Vagina (tissue), 2 donors: ENCODE measurements around the gene SMARCC1. TPM values are rescaled to one million over a fixed set of nuclear protein-coding genes. Genes with fewer than 3 reads are reported as not detected.

ENCODE experiments used
- DNase-seq, 2 donors: peaks; one replicate each; pipeline ENCODE4 v3.0.0-alpha.2; 2017; ENCODE audit errors: extremely low spot score in 2 of 2
- H3K27ac ChIP-seq: fragments of 200-600 bp; sonication (generic); one replicate; pipeline ENCODE4 v1.5.1; 2019
- H3K27me3 ChIP-seq: fragments of 200-600 bp; sonication (generic); one replicate; pipeline ENCODE4 v1.5.1; 2019
- H3K36me3 ChIP-seq, 2 donors: fragments of 200-600 bp; sonication (generic); one replicate each; pipeline ENCODE4 v1.5.1; 2017 to 2019
- H3K4me1 ChIP-seq: fragments of 200-600 bp; sonication (generic); one replicate; pipeline ENCODE4 v1.5.1; 2019
- H3K4me3 ChIP-seq, 2 donors: fragments of 200-600 bp; sonication (generic); 1 replicate in 1 of 2; 2 replicates in 1 of 2; pipeline ENCODE4 v1.5.1; 2016 to 2019
- H3K9me3 ChIP-seq: fragments of 200-600 bp; sonication (generic); one replicate; pipeline ENCODE4 v1.5.1; 2019
- POLR2A ChIP-seq, 2 donors: fragments of 450-650 bp; IDR thresholded peaks; one replicate each; pipeline ENCODE4 v1.6.1; 2017; ENCODE audit warnings: antibody characterized with exemption in 2 of 2, mild to moderate bottlenecking in 2 of 2, moderate library complexity in 2 of 2
- POLR2AphosphoS5 ChIP-seq, 2 donors: sonication (generic); formaldehyde crosslinking; IDR thresholded peaks; one replicate each; pipeline ENCODE4 v1.9.0; 2017; ENCODE audit warnings: antibody characterized with exemption in 2 of 2, mild to moderate bottlenecking in 2 of 2, low read depth in 1 of 2; ENCODE audit not compliant: insufficient read depth in 1 of 2
- intact Hi-C: fragments of 100-400 bp; cut with DNase I; formaldehyde crosslinking; loops from one replicate; pipeline ENCODE4 v1.15.1; 2023
- total RNA-seq: library from RNA; depleted of rRNA; stranded (reverse); fragments of >200 nt; gene quantifications from one replicate; pipeline ENCODE4 v1.2.3, GENCODE V29; 2016
- TF ChIP-seq, protein P1 (sequence below), 3 experiments: fragments of 450-650 bp in 2 of 3; fragments of 200-600 bp in 1 of 3; sonication (generic) in 1 of 3; IDR thresholded peaks; one replicate each; pipeline ENCODE4 v1.5.1; 2017 to 2019; ENCODE audit warnings: antibody characterized with exemption in 3 of 3, mild to moderate bottlenecking in 2 of 3, moderate library complexity in 2 of 3

The SMARCC1 gene
- total RNA-seq, 1 donor from 2014 or later = 39.0 TPM

DNA sequence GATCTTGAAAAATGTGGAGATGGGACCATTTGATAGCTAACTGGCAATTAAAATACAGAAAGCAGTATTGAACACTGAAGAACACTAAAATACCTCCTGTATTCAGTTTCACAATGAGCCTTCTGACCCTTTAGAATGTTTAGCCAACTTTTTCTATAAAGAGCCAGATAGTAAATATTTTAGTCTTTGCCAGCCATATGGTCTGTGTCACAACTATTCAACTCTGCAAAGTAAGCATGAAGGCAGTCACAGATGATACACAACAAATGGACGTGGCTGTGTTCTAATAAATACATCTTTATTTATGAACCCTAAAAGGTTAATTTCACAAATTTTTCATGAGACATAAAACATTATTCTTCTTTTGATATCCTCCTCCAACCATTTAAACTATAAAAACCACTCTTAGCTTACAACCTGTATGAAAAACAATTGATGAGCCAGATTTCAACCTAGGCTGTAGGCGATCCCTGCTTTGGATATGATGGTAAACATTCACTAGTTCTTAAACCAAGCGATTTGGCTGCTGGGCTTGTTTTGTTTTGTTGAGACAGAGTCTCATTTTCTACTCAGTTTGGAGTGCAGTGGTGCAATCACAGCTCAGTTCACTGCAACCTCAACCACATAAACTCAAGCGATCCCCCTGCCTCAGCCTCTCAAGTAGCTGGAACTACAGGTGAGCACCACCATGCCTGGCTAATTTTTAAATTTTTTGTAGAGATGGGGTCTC lies 189.5 kb downstream of the SMARCC1 start:
- no peak overlapping the region for H3K27ac ChIP-seq
- no peaks in the 10 kb centered on the region for H3K9me3 ChIP-seq
- peaks cover 0 to 31% of the 10 kb centered on the region in 2 donors for H3K36me3 ChIP-seq
- H3K4me1 ChIP-seq = no peaks in the 10 kb centered on the region
- no peak overlapping the region for H3K4me3 ChIP-seq
- H3K27me3 ChIP-seq = no peaks in the 10 kb centered on the region
- TF ChIP-seq, protein P1, sequence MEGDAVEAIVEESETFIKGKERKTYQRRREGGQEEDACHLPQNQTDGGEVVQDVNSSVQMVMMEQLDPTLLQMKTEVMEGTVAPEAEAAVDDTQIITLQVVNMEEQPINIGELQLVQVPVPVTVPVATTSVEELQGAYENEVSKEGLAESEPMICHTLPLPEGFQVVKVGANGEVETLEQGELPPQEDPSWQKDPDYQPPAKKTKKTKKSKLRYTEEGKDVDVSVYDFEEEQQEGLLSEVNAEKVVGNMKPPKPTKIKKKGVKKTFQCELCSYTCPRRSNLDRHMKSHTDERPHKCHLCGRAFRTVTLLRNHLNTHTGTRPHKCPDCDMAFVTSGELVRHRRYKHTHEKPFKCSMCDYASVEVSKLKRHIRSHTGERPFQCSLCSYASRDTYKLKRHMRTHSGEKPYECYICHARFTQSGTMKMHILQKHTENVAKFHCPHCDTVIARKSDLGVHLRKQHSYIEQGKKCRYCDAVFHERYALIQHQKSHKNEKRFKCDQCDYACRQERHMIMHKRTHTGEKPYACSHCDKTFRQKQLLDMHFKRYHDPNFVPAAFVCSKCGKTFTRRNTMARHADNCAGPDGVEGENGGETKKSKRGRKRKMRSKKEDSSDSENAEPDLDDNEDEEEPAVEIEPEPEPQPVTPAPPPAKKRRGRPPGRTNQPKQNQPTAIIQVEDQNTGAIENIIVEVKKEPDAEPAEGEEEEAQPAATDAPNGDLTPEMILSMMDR (IDR thresholded peaks at IDR 0.05) = no peak
- TF ChIP-seq POLR2AphosphoS5 (IDR thresholded peaks at IDR 0.05; ENCODE audit: insufficient read depth in 1 of 2, low read depth in 1 of 2) = no peak
- no peak for DNase-seq
- intact Hi-C loops = no loop called here

DNA sequence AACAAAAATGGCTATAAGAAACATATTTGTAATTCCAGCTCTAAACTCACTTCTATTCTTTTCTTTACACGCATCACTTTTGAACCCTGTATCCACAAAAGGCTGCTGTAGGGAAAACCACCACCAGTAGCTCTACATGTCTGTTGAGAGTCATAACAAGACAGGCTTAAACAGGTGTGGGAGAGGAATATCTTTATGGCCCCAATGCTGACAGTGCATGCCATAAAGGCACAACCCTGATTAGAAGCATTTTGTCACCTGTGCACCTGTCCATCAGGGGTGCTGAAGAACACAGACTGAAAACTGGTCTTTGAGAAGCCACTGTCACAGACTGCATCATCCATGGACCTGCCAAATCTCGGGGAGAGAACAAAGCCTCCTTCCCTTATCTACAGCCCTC lies 191.5 kb downstream of the SMARCC1 start:
- DNase-seq = no peak
- H3K27ac ChIP-seq = no peak overlapping the region
- H3K4me1 ChIP-seq = no peaks in the 10 kb centered on the region
- no peak overlapping the region for H3K4me3 ChIP-seq
- H3K36me3 ChIP-seq = peaks cover 0 to 32% of the 10 kb centered on the region in 2 donors
- H3K27me3 ChIP-seq = no peaks in the 10 kb centered on the region
- intact Hi-C loops = no loop called here
- no peaks in the 10 kb centered on the region for H3K9me3 ChIP-seq
- TF ChIP-seq, protein P1 (IDR thresholded peaks at IDR 0.05) = no peak
- no peak for TF ChIP-seq POLR2A (IDR thresholded peaks at IDR 0.05)
- no peak for TF ChIP-seq POLR2AphosphoS5 (IDR thresholded peaks at IDR 0.05; ENCODE audit: insufficient read depth in 1 of 2, low read depth in 1 of 2)

DNA sequence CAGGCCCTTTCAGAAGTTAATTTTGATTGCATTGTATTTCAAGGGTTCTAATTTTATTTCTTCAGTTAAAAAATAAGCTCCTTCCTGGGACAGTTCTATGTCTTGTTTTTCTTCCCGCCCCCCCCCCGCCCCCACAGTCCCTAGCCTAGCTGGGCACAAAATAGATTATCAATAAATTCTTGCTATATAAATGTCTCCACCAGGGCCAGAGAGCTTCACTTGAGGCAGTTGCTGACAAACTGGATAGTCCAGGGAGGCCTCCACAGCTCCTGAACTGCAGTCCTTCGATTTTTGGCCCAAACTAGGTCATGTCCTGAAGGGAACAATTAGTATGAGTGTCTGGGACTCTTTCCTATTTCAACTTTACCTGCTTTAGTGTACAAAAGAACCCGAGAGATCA lies 193.1 kb downstream of the SMARCC1 start:
- Histone ChIP-seq H3K27ac (no peak overlapping the region), H3K4me3 (no peak overlapping the region), H3K27me3 (no peaks in the 10 kb centered on the region), H3K36me3 (peaks cover 0 to 32% of the 10 kb centered on the region in 2 donors), H3K4me1 (no peaks in the 10 kb centered on the region), H3K9me3 (no peaks in the 10 kb centered on the region)
- TF ChIP-seq POLR2AphosphoS5 (IDR thresholded peaks at IDR 0.05; ENCODE audit: insufficient read depth in 1 of 2, low read depth in 1 of 2) (no peak), POLR2A (IDR thresholded peaks at IDR 0.05) (no peak)
- TF ChIP-seq, protein P1 (IDR thresholded peaks at IDR 0.05) = no peak
- no peak for DNase-seq
- intact Hi-C loops = no loop called here

DNA sequence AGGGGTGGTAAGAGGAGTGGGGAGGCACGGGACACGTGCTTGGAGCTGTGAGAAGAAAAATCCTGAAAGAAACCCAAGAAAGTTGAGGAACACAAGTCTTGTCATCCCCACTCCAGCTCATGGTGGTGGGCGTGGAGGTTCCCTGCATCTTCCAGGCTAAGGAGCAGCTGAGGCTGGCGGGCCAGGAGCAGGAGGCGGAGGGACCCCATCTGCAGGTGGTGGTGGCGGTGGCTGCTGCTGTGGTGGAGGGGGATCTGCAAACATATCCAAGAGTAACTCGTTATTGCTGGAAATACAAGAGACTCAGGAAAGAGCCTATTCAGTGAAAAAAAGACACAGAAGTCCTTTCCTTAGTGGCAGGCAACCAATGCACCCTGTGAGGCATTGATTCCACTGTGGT lies 193.6 kb downstream of the SMARCC1 start:
- intact Hi-C loops = no loop called here
- TF ChIP-seq POLR2AphosphoS5 (IDR thresholded peaks at IDR 0.05; ENCODE audit: insufficient read depth in 1 of 2, low read depth in 1 of 2) = no peak
- no peak for TF ChIP-seq POLR2A (IDR thresholded peaks at IDR 0.05)
- TF ChIP-seq, protein P1 (IDR thresholded peaks at IDR 0.05) = no peak
- no peaks in the 10 kb centered on the region for H3K27me3 ChIP-seq

DNA sequence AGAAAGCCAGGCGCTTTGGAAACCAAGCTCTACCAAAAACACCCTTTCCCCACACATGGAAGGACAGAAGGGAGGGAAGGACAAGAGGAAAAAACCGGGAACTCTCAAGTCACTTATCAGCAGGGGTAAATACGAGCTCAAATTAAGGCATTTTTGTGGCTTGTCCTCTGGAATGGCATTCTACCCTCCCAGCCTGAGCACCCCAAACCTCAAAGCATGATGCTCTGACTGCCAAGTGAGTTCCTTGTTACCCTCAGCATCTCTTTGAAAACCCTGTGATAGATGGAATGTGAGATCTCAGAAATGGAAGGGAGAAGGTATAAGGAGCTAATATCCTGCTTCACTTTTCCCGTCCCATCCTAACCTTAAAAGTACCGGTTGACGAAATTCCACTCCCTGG lies 194.9 kb downstream of the SMARCC1 start:
- H3K36me3 ChIP-seq = peaks cover 0 to 32% of the 10 kb centered on the region in 2 donors

More for the DNA sequence above, 193.6 kb downstream of the SMARCC1 start:
- H3K9me3 ChIP-seq = no peaks in the 10 kb centered on the region
- H3K4me1 ChIP-seq = no peaks in the 10 kb centered on the region
- peaks cover 0 to 32% of the 10 kb centered on the region in 2 donors for H3K36me3 ChIP-seq
- DNase-seq = no peak
- no peak overlapping the region for H3K27ac ChIP-seq
- no peak overlapping the region for H3K4me3 ChIP-seq

More for the DNA sequence above, 194.9 kb downstream of the SMARCC1 start:
- intact Hi-C loops = no loop called here
- TF ChIP-seq POLR2A (IDR thresholded peaks at IDR 0.05) (no peak), POLR2AphosphoS5 (IDR thresholded peaks at IDR 0.05; ENCODE audit: insufficient read depth in 1 of 2, low read depth in 1 of 2) (no peak)
- TF ChIP-seq, protein P1 (IDR thresholded peaks at IDR 0.05) = no peak
- Histone ChIP-seq H3K27ac (no peak overlapping the region), H3K4me3 (no peak overlapping the region), H3K9me3 (no peaks in the 10 kb centered on the region), H3K4me1 (no peaks in the 10 kb centered on the region), H3K27me3 (no peaks in the 10 kb centered on the region)
- no peak for DNase-seq
